Activated CD8-positive, alpha-beta memory T cell treated with anti-CD3 and anti-CD28 coated beads for 36 hours (primary cell): ENCODE measurements around the gene FAM135A. TPM values are rescaled to one million over a fixed set of nuclear protein-coding genes. Genes with fewer than 3 reads are reported as not detected.
"Not testable (repeated sequence)": the region's sequence is repeated elsewhere in the genome, so short reads cannot be mapped to it uniquely, and the experiment has no call there.

Source experiments
- CTCF ChIA-PET: fragments of 350-600 bp; sonication (Branson Sonifier 250); formaldehyde crosslinking; loops from one replicate; lab custom pipeline; 2021; ENCODE audit warnings: antibody characterized with exemption; lab: Charles Lee
- POLR2A ChIA-PET: fragments of 350-600 bp; sonication (Branson Sonifier 250); formaldehyde crosslinking; loops from one replicate; lab custom pipeline; 2021; ENCODE audit warnings: antibody characterized with exemption; lab: Charles Lee
- total RNA-seq, 2 experiments: library from RNA; stranded (reverse); gene quantifications; one replicate each; pipeline ENCODE4 v1.2.3, GENCODE V29; 2021

FAM135A gene
- total RNA-seq, 2 experiments from 2014 or later = 6.0 to 6.9 TPM

DNA sequence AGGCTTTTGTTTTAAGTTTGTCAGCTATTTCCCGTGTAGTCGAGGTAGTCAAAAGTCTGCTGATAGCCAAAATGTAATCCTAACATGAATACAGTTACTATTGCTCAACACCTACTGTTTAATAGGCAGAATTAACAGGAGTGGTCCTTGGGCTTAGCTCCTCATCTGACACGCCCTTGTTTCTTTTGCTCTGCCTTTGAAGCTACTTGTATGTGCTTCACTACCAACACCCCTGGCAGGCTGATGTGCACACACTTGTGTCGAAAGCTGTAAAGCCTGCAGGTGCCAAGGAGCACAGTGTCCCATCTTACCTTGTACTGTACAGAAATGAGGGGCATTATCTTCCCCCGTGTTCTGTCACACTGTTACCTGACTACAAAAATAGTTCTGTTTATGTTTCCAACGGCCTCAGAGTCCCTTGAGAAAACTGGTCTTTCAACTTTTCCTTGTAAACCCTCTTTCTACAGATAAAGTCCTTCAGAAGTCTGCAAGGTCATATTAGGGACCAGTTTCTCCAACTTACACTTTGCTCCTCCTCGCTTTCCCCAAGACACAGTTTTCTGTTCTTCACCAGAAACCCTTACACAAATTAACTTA is 162.7 kb downstream of the FAM135A start:
- CTCF ChIA-PET = no interaction called here
- POLR2A ChIA-PET = no interaction called here

DNA sequence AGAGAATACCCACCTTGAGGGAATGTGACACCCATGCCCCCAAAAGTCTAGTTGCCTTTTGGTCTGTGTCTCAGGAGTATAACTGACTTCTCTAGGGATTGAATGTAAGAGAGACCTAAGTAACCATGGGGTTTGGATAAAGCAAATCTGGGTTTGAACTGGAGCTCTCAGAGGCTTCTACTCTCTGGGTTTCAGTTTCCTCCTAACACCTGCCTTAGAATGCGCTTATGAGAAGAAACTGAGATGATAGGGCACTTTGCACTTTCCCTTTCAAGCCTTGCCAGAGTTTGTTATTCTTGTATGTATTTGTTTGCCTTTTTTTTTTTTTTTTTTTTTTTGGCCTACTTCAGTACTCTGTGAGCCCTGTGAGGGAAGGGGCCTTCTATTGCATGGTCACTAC is 172.8 kb downstream of the FAM135A start:
- ChIA-PET POLR2A (no interaction called here), CTCF (interaction anchor here (0.7 kb wide), 1 partner anchor 9 kb away, joined by 5 read pairs; no protein-coding TSS in a partner anchor)

DNA sequence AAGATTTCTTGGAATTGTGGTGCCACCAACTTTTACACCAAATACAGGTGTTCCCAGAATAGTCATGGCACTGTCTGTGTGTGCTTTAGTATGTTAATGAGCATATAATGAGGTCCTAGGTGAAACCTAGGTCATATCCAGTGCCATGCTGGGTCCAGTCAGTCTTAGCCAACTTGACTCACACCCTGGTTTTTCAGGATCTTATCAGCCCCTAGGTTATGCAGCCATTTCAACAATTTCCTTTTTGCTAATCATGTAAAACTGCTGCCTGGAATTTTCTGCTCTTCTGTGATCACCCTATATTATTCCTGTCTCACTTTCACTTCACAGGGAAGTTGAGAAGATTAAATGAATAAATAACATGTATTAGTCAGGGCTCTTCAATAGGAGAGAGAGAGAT is 177.1 kb downstream of the FAM135A start:
- CTCF ChIA-PET = no interaction called here
- POLR2A ChIA-PET = no interaction called here

DNA sequence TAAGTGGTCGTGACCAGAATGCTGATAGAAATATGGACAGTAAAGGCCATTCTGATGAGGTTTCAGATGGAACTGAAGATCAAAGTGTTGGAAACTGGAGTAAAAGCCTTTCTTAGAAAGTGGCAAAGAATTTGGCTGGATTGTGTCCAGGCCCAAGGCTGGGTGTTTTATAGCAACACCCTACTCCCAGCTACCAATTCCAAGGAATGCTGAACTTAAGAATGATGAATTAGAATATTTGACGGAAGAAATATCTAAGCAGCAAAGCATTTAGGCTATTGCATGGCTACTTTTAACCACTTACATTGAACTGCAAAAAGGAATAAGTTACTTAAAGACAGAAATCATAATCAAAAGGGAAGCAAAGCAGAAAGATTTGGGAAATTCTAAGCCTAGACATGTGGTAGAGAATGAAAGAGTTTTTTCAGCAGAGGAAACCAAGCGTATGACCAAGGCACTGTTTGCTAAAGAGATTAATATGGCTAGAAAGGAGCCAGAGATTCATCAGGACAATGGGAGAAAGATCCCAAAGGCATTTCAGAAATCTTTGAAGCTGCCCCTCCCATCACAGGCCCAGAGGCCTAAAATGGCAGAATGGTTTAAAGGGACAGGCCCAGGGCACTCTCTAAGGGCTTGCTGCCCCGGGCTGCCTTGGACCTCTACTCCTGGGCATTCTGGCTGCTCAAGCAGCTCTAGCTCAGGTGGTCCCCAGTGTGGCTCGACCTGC is 179.2 kb downstream of the FAM135A start:
- POLR2A ChIA-PET = no interaction called here
- CTCF ChIA-PET = interaction anchor here (0.6 kb wide), 1 partner anchor 94 kb away, joined by 3 read pairs; no protein-coding TSS in a partner anchor

DNA sequence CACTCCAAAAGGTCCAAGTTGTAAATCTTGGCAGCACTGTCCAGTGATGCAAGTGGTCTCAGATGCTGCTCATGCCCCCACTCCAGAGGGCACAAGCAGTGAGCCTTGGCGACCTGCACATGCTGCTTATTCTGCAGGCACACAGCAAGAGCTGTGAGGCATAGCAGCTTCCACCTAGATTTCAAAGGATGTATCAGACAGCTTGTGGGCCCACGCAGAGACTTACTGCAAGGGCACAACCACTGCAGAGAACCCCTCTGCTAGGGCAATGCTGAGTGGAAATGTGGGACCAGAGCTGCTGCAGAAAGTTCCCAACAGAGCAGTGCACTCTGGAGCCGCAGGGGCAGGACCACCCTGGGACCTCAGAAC is 179.8 kb downstream of the FAM135A start:
- ChIA-PET CTCF (no interaction called here), POLR2A (no interaction called here)

DNA sequence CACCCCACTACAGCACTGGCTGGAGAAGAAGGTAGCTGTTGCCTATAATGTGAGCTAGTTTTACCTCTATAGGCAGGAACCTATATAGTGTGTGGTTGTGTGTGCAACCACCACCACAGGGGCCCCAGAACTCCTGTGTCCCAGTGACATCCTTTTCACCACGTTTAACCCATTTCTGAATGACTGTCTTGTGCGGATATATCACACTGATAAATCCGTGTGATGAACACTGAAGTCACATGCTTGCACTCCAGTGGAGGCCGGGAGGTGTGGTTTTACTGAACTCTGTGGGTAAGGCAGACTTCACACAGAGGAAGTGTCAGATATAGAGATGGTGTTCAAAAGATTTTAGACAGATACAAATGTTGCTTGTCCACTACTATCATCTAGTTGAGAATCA is 185.9 kb downstream of the FAM135A start:
- ChIA-PET POLR2A (no interaction called here), CTCF (no interaction called here)

DNA sequence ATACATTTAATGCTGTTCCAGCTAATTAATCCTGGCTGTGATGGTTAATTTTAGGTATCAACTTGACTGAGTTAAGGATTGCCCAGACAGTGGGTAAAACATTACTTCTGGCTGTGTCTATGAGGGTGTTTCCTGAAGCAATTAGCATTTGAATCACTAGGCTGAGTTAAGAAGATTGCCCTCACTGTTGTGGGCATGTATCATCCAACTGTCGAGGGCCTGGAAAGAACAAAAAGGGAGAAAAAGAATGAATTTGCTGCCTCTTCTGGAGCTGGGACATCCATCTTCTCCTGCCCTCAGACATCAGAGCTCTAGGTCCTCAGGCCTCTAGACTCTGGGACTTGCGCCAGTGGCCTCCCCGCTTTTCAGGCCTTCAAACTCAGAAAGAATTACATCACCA is 187.7 kb downstream of the FAM135A start:
- POLR2A ChIA-PET = no interaction called here
- CTCF ChIA-PET = no interaction called here

DNA sequence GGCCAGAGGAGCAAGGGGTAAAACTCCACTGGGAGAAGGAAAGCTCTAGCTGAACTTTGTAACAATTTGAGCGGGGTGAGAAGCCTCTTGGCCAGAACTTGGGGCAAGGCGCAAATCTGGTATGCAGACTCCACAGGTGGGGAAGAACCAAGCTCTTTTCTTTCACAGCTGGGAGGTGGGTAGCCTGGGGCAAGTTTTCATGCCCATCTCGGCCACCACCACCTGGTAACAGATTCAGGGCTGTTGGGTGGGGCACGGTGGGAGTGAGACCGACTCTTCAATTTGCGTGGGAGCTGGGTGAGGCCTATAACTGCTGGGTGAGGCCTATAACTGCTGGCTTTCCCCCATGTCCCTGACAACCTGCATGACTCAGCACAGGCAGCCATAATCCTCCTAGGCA is 190.9 kb downstream of the FAM135A start:
- CTCF ChIA-PET = interaction anchor here (0.6 kb wide), 1 partner anchor 234 kb away, joined by 3 read pairs; no protein-coding TSS in a partner anchor
- POLR2A ChIA-PET = no interaction called here

DNA sequence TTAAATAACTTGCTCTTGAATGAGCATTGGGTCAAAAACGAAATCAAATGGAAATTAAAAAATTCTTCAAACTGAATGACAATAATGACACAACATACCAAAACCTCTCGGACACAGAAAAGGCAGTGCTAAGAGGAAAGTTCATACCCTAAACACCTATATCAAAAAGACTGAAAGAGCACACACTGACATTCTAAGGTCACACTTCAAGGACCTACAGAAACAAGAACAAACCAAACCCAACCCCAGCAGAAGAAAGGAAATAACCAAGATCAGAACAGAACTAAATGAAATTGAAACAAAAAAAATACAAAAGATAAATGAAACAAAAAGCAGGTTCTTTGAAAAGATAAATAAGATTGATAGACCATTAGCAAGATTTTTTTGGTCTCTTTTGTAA is 194.1 kb downstream of the FAM135A start:
- POLR2A ChIA-PET, CTCF ChIA-PET: not testable (repeated sequence)

DNA sequence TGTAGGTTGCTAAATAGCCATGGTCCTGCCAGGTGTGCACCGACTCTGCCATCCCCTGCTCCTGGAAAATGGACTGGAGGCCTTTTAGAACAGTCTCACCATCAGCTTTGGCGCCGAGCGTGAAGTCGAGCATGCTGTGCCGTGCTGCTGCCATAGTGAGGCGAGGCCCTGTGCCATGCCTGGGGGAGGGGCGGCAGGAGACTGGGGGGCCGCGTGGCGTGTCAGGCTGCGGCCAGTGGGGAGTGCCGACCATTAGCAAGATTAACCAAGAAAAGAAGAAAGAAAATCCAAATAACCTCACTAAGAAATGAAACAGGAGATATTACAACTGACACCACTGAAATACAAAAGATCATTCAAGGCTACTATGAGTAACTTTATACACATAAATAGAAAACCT is 195.9 kb downstream of the FAM135A start:
- POLR2A ChIA-PET, CTCF ChIA-PET: not testable (repeated sequence)

Other genes with a start within 250 kb of the FAM135A start
- gene COL9A1, start 110.4 kb upstream of the FAM135A start, total RNA-seq = not detected
- gene SDHAF4, start 153.4 kb downstream of the FAM135A start, total RNA-seq = 10 to 100 TPM; 11.0 to 12.2 TPM